Activated CD4-positive, alpha-beta T cell treated with anti-CD3 and anti-CD28 coated beads, Interleukin-2, amount 50 U/mL, for 16 hours (primary cell): ENCODE data around the gene TRPC6.
"Not testable (repeated sequence)": the region's sequence is repeated elsewhere in the genome, so short reads cannot be mapped to it uniquely, and the experiment has no call there.

Experiments
- DNase-seq: peaks from one replicate; pipeline ENCODE4 v3.0.0-alpha.2; 2020

TRPC6 gene

GRCh38 chr11:101446238-101446637 lies 137.6 kb downstream of the TRPC6 start:
- no peak for DNase-seq

DNA sequence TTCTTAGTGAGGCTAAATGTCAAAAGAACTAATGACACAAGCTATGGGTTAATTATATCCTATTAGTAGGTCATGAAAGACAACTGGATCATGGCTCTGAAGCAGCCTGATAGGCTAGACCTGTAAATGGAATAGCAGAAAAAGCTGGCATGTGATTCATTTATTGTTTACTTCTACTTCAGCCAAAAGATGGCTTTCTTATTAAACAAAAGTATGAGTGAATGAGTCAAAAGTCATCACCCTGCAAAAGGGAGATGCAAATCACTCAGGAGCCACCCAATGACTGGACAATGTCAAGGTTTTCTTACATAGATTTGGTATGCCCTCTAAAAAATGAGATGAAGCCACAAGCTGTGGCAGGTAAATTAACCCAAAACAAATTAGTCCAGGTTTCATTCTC lies 138.0 kb downstream of the TRPC6 start:
- DNase-seq = no peak

GRCh38 chr11:101444851-101445250 lies 139.0 kb downstream of the TRPC6 start:
- DNase-seq = no peak

DNA sequence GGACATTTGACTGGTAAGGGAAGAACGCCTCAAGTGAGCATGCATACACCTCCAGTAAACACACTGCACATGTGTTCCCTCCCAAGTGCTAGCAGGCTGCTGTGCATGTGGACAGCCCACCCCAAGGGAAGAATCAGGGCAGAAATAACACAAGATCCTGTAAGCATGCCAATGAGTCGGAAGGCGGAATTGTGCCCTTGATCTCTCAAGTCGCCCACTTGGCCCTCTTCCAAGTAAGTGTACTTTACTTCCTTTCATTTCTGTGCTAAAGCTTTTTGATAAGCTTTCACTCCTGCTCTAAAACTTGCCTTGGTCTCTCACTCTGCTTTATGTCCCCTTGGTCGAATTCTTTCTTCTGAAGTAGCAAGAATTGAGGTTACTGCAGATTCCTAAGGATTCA lies 139.6 kb downstream of the TRPC6 start:
- no peak for DNase-seq

DNA sequence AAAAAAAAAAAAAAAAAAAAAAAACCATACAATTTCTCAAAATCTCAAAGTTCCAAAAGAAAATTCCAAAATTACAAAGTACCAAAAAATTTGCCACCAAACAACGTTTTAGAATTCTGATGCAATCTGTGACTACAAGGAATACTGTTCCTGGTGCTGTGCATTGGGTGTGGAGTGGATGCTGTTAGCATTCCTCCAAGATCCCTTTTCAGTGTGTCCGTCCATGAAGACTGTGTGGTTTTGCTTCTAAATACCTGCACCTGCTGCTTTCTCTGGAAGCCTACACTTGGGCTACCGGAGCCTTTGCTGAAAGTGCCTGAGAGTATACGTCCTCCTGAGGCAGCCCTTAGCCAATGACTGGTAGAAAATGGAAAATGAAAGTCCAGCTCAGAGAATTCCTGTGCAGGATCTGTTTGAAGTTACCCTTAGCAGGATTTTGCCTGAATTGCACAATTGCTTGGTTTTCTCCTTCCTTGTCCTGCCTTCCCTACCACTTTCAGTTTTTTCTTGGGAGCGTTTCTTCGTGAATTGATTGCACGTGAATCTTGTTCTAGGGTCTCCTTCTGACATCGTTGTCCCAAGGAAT lies 140.8 kb downstream of the TRPC6 start:
- DNase-seq = no peak

DNA sequence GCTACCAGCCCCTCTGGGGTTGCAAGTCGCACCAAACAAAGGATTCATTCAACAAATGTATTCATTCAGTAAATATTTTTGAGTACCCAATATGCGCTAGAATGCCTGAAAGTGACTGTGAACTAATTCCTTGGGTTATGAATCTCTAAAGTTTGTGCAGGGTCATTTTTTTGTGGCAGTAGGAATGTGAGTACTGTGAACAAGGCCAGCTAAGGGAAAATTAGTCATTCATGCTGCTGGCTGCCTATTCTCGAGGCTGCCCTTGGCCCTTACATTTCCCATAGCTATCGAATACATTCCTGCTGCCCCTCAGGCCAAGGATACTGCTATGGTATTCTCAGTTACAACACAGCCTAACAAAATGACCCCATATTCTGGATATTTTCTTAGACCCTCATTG lies 141.6 kb downstream of the TRPC6 start:
- no peak for DNase-seq

DNA sequence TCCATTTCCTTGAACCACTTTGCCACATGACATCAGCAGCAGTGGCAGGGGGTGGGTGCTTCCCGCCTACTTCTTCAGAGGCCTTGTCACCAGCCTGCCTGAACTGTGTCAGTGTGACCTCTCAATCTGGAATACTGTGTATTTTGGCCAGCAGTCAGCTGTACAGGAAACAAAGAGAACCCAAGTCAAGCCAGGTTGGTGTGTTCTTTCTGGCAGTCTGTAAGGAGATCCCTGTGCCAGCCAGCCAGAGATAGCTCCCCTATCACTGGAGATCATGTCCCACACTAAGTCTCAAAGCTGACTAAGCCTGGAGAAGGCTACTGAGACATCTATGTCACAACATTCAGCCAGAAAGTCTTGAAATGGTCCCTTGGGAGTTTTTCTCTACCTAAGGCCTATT lies 142.1 kb downstream of the TRPC6 start:
- no peak for DNase-seq

DNA sequence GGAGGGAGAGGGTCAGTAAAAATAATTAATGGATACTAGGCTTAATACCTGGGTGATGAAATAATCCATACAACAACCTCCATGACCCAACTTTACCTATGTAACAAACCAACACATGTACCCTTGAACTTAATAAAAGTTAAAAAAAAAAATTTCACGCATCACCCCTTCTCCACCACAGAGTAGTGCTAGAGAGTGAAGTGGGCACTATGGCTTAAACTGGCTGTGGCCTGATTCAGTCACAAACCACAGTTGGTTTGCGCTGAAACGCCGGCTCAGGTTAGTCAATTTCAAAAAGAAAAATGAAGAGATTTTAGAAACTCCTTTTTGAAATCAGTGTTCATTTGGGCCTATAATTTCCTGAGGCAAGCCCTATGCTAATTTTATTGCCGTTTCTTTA lies 144.3 kb downstream of the TRPC6 start:
- no peak for DNase-seq

- DNase-seq = not testable (repeated sequence)
Observed at GRCh38 chr11:101438708-101439107, 145.1 kb downstream of the TRPC6 start.

GRCh38 chr11:101438126-101438525 lies 145.7 kb downstream of the TRPC6 start:
- no peak for DNase-seq

- peak; percentile 14 for DNase-seq
Observed at GRCh38 chr11:101436511-101437142, 147.2 kb downstream of the TRPC6 start.

GRCh38 chr11:101435408-101435973 lies 148.3 kb downstream of the TRPC6 start:
- no peak for DNase-seq

- DNase-seq = no peak
Observed at GRCh38 chr11:101434026-101434643, 149.7 kb downstream of the TRPC6 start.

- DNase-seq = no peak
Observed at GRCh38 chr11:101433151-101433550, 150.7 kb downstream of the TRPC6 start.

GRCh38 chr11:101429703-101430540 lies 153.9 kb downstream of the TRPC6 start:
- no peak for DNase-seq

GRCh38 chr11:101428918-101429317 lies 154.9 kb downstream of the TRPC6 start:
- DNase-seq = no peak

GRCh38 chr11:101407324-101407723 lies 176.5 kb downstream of the TRPC6 start:
- no peak for DNase-seq
